SK-N-MC (cell line): ENCODE measurements around the gene RAET1G.

Experiments used
- DNase-seq: peaks from one replicate; pipeline ENCODE4 v3.0.0-alpha.2; 2011; ENCODE audit warnings: low read depth, low spot score
- H3K27ac ChIP-seq: fragments of 200-600 bp; sonication (generic); 2 replicates; pipeline ENCODE4 v1.5.1; 2016; ENCODE audit warnings: mixed run types
- H3K36me3 ChIP-seq: fragments of 200-600 bp; sonication (generic); 2 replicates; pipeline ENCODE4 v1.6.1; 2017; ENCODE audit warnings: antibody characterized with exemption, low read length, mixed read lengths; ENCODE audit not compliant: insufficient read depth
- H3K4me3 ChIP-seq: fragments of 200-600 bp; sonication (generic); 2 replicates; pipeline ENCODE4 v1.5.1; 2016
- H3K9ac ChIP-seq: fragments of 200-600 bp; sonication (generic); 2 replicates; pipeline ENCODE4 v1.8.0; 2017; ENCODE audit warnings: mixed run types, mixed read lengths; ENCODE audit not compliant: insufficient read length
- H3K9me3 ChIP-seq: fragments of 200-600 bp; sonication (generic); 2 replicates; pipeline ENCODE4 v1.6.1; 2017; ENCODE audit warnings: low read depth, mild to moderate bottlenecking, antibody characterized with exemption, low read length, moderate library complexity, mixed read lengths
- EZH2 ChIP-seq: fragments of 200-600 bp; sonication (generic); IDR thresholded peaks from one replicate; pipeline ENCODE4 v1.6.1; 2017; ENCODE audit warnings: antibody characterized with exemption
- FOXP2 ChIP-seq: optimal IDR thresholded peaks from 2 replicates; pipeline ENCODE3; 2011; ENCODE audit warnings: mild to moderate bottlenecking, moderate library complexity; ENCODE audit not compliant: insufficient read depth; ENCODE audit errors: extremely low read length, control extremely low read depth
- POLR2AphosphoS5 ChIP-seq: IDR thresholded peaks from 2 replicates; pipeline ENCODE4 v1.6.1; 2012; ENCODE audit warnings: mild to moderate bottlenecking, low read depth, low read length, borderline replicate concordance

The RAET1G gene

GRCh38 chr6:149891259-149891658 is 31.7 kb downstream of the RAET1G start:
- Histone ChIP-seq H3K4me3 (no peak overlapping the region), H3K9ac (no peak overlapping the region), H3K9me3 (no peaks in the 10 kb centered on the region), H3K27ac (no peak overlapping the region), H3K36me3 (no peaks in the 10 kb centered on the region)
- TF ChIP-seq POLR2AphosphoS5 (no peak), EZH2 (no peak), FOXP2 (no peak)
- no peak for DNase-seq

- Histone ChIP-seq H3K4me3 (no peak overlapping the region), H3K9me3 (no peaks in the 10 kb centered on the region), H3K36me3 (no peaks in the 10 kb centered on the region), H3K27ac (no peak overlapping the region), H3K9ac (no peak overlapping the region)
- TF ChIP-seq EZH2 (no peak), POLR2AphosphoS5 (no peak)
- no peak for DNase-seq
Observed at GRCh38 chr6:149890629-149891045, 32.3 kb downstream of the RAET1G start.

GRCh38 chr6:149889326-149889725 is 33.6 kb downstream of the RAET1G start:
- no peaks in the 10 kb centered on the region for H3K36me3 ChIP-seq
- H3K4me3 ChIP-seq, result no peak overlapping the region

GRCh38 chr6:149888659-149889058 is 34.3 kb downstream of the RAET1G start:
- H3K4me3 ChIP-seq, result no peak overlapping the region
- TF ChIP-seq POLR2AphosphoS5 (no peak), EZH2 (no peak), FOXP2 (no peak)
- no peak for DNase-seq
- H3K36me3 ChIP-seq, result no peaks in the 10 kb centered on the region
- no peak overlapping the region for H3K9ac ChIP-seq
- no peak overlapping the region for H3K27ac ChIP-seq
- H3K9me3 ChIP-seq, result no peaks in the 10 kb centered on the region

More at GRCh38 chr6:149889326-149889725, 33.6 kb downstream of the RAET1G start:
- Histone ChIP-seq H3K27ac (no peak overlapping the region), H3K9ac (no peak overlapping the region), H3K9me3 (no peaks in the 10 kb centered on the region)
- DNase-seq, result no peak
- TF ChIP-seq POLR2AphosphoS5, result no peak
- no peak for TF ChIP-seq EZH2
- no peak for TF ChIP-seq FOXP2

GRCh38 chr6:149888093-149888492 is 34.8 kb downstream of the RAET1G start:
- TF ChIP-seq POLR2AphosphoS5, result no peak
- TF ChIP-seq FOXP2, result no peak
- no peak for TF ChIP-seq EZH2
- no peak overlapping the region for H3K9ac ChIP-seq
- DNase-seq, result no peak
- H3K4me3 ChIP-seq, result no peak overlapping the region
- no peaks in the 10 kb centered on the region for H3K9me3 ChIP-seq
- no peaks in the 10 kb centered on the region for H3K36me3 ChIP-seq
- no peak overlapping the region for H3K27ac ChIP-seq

GRCh38 chr6:149887343-149887742 is 35.6 kb downstream of the RAET1G start:
- TF ChIP-seq FOXP2 (no peak), EZH2 (no peak), POLR2AphosphoS5 (no peak)
- no peak overlapping the region for H3K4me3 ChIP-seq
- H3K9me3 ChIP-seq, result no peaks in the 10 kb centered on the region
- DNase-seq, result no peak
- no peaks in the 10 kb centered on the region for H3K36me3 ChIP-seq
- H3K9ac ChIP-seq, result no peak overlapping the region
- no peak overlapping the region for H3K27ac ChIP-seq

- Histone ChIP-seq H3K9me3 (no peaks in the 10 kb centered on the region), H3K4me3 (no peak overlapping the region), H3K27ac (no peak overlapping the region), H3K9ac (no peak overlapping the region), H3K36me3 (no peaks in the 10 kb centered on the region)
- TF ChIP-seq POLR2AphosphoS5 (no peak), FOXP2 (no peak), EZH2 (no peak)
- DNase-seq, result no peak
Observed at GRCh38 chr6:149885888-149886287, 37.0 kb downstream of the RAET1G start.

- no peak for TF ChIP-seq POLR2AphosphoS5
- TF ChIP-seq EZH2, result no peak
- no peak for TF ChIP-seq FOXP2
- no peaks in the 10 kb centered on the region for H3K36me3 ChIP-seq
- H3K27ac ChIP-seq, result no peak overlapping the region
Observed at GRCh38 chr6:149884617-149885016, 38.3 kb downstream of the RAET1G start.

GRCh38 chr6:149884215-149884614 is 38.7 kb downstream of the RAET1G start:
- no peak overlapping the region for H3K9ac ChIP-seq

More at GRCh38 chr6:149884617-149885016, 38.3 kb downstream of the RAET1G start:
- DNase-seq, result no peak
- Histone ChIP-seq H3K4me3 (peak overlapping the region; percentile 22; the same call in 1 of the 2 replicates), H3K9me3 (no peaks in the 10 kb centered on the region), H3K9ac (no peak overlapping the region)

More at GRCh38 chr6:149884215-149884614, 38.7 kb downstream of the RAET1G start:
- Histone ChIP-seq H3K9me3 (no peaks in the 10 kb centered on the region), H3K27ac (no peak overlapping the region), H3K36me3 (no peaks in the 10 kb centered on the region), H3K4me3 (peak overlapping the region; percentile 22; the same call in 1 of the 2 replicates)
- TF ChIP-seq EZH2 (no peak), POLR2AphosphoS5 (no peak), FOXP2 (no peak)
- DNase-seq, result no peak
